Immature natural killer cell (primary cell): ENCODE data around the gene AUTS2. TPM values are rescaled to one million over a fixed set of nuclear protein-coding genes. Genes with fewer than 3 reads are reported as not detected.

Source experiments
- DNase-seq, 3 donors: peaks; one replicate each; pipeline ENCODE4 v3.0.0; 2022; ENCODE audit warnings: mixed read lengths in 1 of 3
- H3K27ac Mint-ChIP-seq, 6 donors: one replicate each; pipeline ENCODE4 v1.8.0; 2020; ENCODE audit warnings: mixed read lengths in 6 of 6, mild to moderate bottlenecking in 5 of 6, inconsistent platforms in 4 of 6, moderate library complexity in 3 of 6
- H3K27me3 Mint-ChIP-seq, 3 donors: one replicate each; pipeline ENCODE4 v1.8.0; 2020 to 2021; ENCODE audit warnings: low read depth in 3 of 3, mild to moderate bottlenecking in 3 of 3, mixed read lengths in 3 of 3, moderate library complexity in 3 of 3, inconsistent platforms in 1 of 3
- H3K36me3 Mint-ChIP-seq, 3 donors: one replicate each; pipeline ENCODE4 v1.8.0; 2020; ENCODE audit warnings: mixed read lengths in 3 of 3, inconsistent platforms in 2 of 3, mild to moderate bottlenecking in 2 of 3
- H3K4me1 Mint-ChIP-seq, 2 donors: one replicate each; pipeline ENCODE4 v1.8.0; 2020; ENCODE audit warnings: inconsistent platforms in 2 of 2, mild to moderate bottlenecking in 2 of 2, mixed read lengths in 2 of 2, moderate library complexity in 1 of 2
- H3K4me3 Mint-ChIP-seq, 5 donors: one replicate each; pipeline ENCODE4 v1.8.0; 2020; ENCODE audit warnings: mild to moderate bottlenecking in 5 of 5, mixed read lengths in 5 of 5, inconsistent platforms in 3 of 5, moderate library complexity in 3 of 5
- H3K9me3 Mint-ChIP-seq, 6 donors: one replicate each; pipeline ENCODE4 v1.8.0; 2020; ENCODE audit warnings: mild to moderate bottlenecking in 6 of 6, mixed read lengths in 6 of 6, inconsistent platforms in 4 of 6, moderate library complexity in 3 of 6
- polyA plus RNA-seq, 3 donors: library from polyadenylated mRNA; unstranded; fragments of 300-500 nt; fragmentation: Illumina TruSeq; gene quantifications; one replicate each; pipeline ENCODE4 v1.2.3, GENCODE V29; 2021

The AUTS2 gene
- polyA plus RNA-seq, 3 donors from 2014 or later: 1.9 to 17.6 (median 8.0) TPM

DNA sequence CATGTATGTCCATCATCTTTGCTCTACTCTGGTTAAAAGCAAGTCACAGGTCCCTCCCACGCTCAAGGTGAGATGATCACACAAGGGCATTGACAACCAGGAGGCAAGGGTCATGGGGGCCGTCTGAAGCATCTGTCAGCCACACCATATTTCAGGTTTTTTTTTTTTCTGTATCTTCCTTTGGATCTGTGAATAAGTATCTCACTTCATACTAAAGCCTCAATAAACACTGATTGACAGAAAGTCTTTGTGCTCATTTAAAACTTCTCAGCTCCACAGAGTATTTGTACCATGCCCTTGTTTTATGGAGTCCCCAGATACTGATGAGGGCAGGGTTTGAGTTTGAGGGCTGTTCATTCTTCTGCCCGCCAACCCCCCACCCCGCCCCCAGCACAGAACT is 45.0 kb downstream of the AUTS2 start:
- no peak overlapping the region for H3K27ac Mint-ChIP-seq
- H3K4me3 Mint-ChIP-seq: no peak overlapping the region
- DNase-seq: no peak
- peaks cover 0 to 6% of the 10 kb centered on the region in 2 donors for H3K4me1 Mint-ChIP-seq
- H3K36me3 Mint-ChIP-seq: peaks cover 0 to 3% (median 0%) of the 10 kb centered on the region in 3 donors
- peaks cover 0 to 5% (median 3%) of the 10 kb centered on the region in 3 donors for H3K27me3 Mint-ChIP-seq
- H3K9me3 Mint-ChIP-seq: no peaks in the 10 kb centered on the region

DNA sequence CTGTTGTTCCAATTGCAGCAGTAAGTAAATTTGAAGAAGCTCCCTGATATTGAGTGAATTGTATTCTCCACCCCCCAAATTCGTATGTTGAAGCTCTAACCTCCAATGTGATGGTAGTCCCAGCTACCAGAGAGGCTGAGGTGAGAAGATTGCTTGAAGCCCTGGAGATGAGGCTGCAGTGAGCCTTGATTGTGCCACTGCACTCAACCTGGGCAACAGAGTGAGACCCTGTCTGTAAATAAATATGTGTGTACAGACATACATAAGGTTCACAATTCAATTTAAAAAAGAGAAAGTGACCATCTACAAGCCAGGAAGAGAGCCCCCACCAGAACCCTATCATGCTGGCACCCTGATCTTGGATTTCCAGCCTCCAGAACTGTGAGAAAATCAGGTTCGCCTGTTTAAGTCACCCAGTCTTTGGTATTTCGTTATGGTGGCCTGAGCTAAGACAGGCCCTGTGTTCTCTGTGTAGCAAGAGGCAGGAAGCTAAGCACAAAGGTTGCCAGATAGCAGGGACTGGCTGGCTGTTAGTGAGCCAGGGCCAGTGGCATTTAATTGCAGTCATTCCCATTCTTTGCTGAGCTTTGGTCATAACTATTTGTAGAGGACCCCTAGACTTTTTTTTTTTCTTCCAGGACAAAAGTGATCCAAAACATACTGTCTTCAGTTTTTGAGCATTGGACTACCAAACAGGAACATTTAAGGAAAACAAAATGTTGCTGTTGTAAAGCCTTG is 45.6 kb downstream of the AUTS2 start:
- Mint-ChIP-seq H3K9me3 (no peaks in the 10 kb centered on the region), H3K36me3 (no peaks in the 10 kb centered on the region), H3K27me3 (peaks cover 0 to 5% (median 3%) of the 10 kb centered on the region in 3 donors), H3K27ac (no peak overlapping the region), H3K4me3 (no peak overlapping the region), H3K4me1 (peaks cover 0 to 6% of the 10 kb centered on the region in 2 donors)
- DNase-seq: no peak

DNA sequence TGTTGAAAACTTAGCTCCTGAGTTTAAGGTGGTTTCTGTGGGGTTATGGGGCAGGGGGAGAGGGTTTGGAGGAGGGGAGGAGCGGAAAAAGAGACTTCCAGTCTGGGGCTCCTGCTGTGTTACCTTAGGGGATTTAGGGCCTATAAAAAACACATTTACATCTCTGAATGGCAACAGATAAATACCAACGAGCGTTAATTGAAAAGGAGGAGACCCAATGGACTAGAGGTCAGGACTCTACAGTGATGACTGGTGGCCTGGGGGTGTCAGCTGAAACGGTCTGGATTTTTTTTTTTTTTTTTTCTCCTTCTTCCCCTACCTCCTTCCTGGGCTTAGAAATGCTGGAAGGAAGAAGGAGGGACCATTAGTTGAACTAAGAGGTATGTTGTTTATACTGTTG is 47.4 kb downstream of the AUTS2 start:
- no peaks in the 10 kb centered on the region for H3K9me3 Mint-ChIP-seq
- H3K27me3 Mint-ChIP-seq: peaks cover 0 to 5% (median 3%) of the 10 kb centered on the region in 3 donors
- no peak overlapping the region for H3K4me3 Mint-ChIP-seq
- no peaks in the 10 kb centered on the region for H3K36me3 Mint-ChIP-seq
- H3K27ac Mint-ChIP-seq: no peak overlapping the region
- DNase-seq: no peak
- peaks cover 7 to 12% of the 10 kb centered on the region in 2 donors for H3K4me1 Mint-ChIP-seq

DNA sequence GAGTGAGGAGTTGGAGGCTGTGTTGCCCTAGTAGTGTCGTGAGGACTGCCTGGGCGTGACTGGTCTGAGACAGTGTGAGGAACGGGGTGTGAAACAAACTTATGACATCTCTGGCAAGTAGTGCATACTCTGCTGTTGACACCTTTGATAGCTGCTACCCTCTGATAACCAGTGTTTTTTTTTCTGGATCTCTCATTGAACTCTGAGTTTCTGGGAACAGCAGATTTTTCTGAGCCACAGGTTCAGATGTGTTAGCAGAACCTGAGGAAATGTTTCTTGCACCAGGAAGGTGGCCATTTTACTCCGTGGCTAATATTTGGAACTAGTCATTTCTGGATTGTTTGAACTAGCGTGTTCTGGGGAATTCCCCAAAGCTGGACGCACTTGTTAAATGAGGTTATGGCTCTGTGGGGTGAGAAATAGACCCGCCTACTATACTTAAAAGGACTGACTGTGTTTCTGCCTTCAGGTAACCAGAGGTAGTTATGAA is 52.9 kb downstream of the AUTS2 start:
- H3K4me3 Mint-ChIP-seq: peak overlapping the region; percentile 53 to 75 (median 59)

DNA sequence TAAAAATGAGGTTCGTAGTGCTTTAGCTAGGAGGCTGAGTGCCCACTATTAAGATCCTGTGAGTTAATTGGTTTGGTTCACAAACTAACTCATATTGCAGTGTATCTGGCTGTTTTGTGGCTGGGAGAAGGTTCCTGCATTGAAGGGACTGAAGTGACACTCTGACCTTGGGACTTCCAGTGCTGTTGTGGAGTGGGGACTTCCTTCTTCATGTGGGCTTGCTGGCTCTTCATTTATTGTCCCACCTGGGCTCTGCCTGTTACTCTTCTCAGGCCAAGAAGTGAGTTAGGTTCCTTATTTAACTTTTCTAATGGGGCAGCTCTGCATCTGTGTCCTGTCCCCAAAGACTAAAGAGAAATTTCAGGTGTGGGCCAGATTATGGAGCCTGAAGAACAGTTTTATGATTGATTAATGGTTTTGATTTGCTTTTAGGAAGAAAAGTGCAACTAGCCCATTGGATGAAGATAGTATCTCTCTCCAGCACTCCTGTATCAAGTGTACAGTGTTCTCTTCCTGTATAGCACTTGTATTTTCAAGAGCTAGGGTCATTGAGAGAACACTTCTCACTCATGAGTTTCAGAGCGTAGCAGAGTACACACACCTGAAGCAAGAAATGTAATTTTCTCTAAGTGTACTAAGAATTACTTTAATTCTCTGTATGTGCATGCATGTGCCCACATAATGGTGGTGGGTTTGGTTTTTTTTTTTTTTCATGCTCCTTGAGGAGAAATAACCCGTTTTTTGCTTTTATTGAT is 54.8 kb downstream of the AUTS2 start:
- Mint-ChIP-seq H3K36me3 (no peaks in the 10 kb centered on the region), H3K9me3 (no peaks in the 10 kb centered on the region), H3K4me1 (peaks cover 40 to 44% of the 10 kb centered on the region in 2 donors), H3K4me3 (no peak overlapping the region), H3K27ac (peak overlapping the region in 4 of 6 donors; percentile 5 to 80 (median 40)), H3K27me3 (no peaks in the 10 kb centered on the region)
- no peak for DNase-seq

More for the DNA sequence above, 52.9 kb downstream of the AUTS2 start:
- H3K9me3 Mint-ChIP-seq: no peaks in the 10 kb centered on the region
- peak; percentile 56 to 62 (median 60) for DNase-seq
- peaks cover 42 to 44% of the 10 kb centered on the region in 2 donors for H3K4me1 Mint-ChIP-seq
- peaks cover 0 to 5% (median 3%) of the 10 kb centered on the region in 3 donors for H3K27me3 Mint-ChIP-seq
- no peaks in the 10 kb centered on the region for H3K36me3 Mint-ChIP-seq
- peak overlapping the region; percentile 80 to 93 (median 86) for H3K27ac Mint-ChIP-seq

DNA sequence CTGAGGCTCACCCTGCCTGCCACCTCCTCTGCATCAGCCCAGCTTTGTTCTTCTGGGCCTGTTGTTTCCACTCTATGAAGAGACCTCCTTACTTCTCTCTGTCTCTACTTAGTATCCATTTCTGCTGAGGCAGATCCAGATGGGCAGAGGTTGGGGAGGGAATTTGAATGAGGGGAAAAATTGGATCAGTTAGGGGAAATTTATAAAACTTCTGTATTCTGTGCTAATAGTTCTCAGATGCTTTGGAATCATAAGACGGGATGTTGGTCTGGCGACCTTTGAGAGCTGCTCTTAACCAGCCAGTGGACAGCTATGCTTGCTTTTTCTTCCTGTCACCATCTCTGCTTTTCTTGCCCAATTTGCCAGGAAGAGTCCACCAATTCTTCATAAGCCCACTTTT is 55.5 kb downstream of the AUTS2 start:
- Mint-ChIP-seq H3K27ac (peak overlapping the region in 3 of 6 donors; percentile 37 to 81 (median 41)), H3K9me3 (no peaks in the 10 kb centered on the region), H3K4me3 (no peak overlapping the region), H3K36me3 (no peaks in the 10 kb centered on the region), H3K4me1 (peaks cover 40 to 44% of the 10 kb centered on the region in 2 donors), H3K27me3 (no peaks in the 10 kb centered on the region)
- DNase-seq: no peak

DNA sequence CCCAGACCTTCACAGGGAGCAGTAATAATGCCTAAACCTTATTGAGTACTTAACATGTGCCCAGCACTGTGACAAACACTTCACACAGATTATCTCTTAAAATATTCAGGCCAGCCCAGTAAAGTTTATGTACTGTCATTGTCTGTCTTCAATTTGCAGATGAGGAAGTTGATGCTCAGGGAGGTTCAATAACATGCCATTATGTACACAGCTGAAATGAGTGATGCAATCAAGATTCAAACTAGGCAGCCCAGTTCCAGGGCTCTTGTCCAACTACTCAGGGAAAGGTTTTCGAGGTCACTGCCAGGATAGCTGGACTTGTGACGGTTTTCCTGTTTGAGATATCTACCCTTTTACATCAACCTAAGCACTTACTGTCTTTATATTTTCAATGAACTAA is 56.1 kb downstream of the AUTS2 start:
- DNase-seq: no peak
- peaks cover 40 to 44% of the 10 kb centered on the region in 2 donors for H3K4me1 Mint-ChIP-seq
- H3K4me3 Mint-ChIP-seq: no peak overlapping the region
- peak overlapping the region in 3 of 6 donors; percentile 19 to 81 (median 41) for H3K27ac Mint-ChIP-seq
- no peaks in the 10 kb centered on the region for H3K9me3 Mint-ChIP-seq
- H3K27me3 Mint-ChIP-seq: no peaks in the 10 kb centered on the region
- H3K36me3 Mint-ChIP-seq: no peaks in the 10 kb centered on the region

DNA sequence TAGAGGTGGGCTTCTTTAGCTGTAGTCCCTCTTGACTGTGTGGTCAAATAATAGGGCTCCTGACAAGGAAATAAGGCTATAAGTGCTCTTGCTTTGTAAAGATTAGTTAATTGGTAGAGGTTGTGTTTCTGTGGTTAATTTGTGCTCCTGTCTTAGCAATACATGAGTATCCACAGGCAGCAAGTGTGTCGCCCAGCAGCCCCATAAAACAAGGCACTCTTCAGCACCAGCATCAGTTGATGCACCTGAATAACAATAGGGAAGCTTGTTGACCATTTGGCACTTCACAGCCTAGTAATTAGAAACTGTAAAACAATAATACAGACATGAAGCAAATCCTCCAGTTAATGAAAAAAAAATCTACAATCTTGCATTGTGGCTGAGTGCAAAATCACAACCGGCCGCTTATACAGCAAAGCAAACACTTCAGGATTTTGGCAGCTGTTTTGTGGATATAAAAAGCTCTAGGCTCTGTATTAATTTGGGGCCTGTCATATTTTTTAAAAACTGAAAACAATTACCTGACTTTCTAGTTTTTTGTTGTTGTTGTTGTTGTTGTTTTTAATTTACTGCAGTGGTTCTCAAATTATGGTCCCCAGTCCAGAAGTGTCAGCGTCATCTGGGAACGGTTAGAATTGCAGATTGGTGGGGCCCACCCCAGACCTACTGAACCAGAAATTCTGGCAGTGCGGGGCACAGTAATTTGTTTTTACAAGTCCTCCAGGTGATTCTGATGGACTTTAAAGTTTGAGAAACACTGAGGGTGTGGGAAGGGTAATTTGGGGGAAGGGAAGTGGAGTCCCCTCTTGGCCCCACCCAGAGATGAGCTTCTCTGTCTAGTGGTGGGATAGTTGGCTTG is 56.8 kb downstream of the AUTS2 start:
- Mint-ChIP-seq H3K36me3 (no peaks in the 10 kb centered on the region), H3K27ac (peak overlapping the region in 1 of 6 donors; percentile 41), H3K9me3 (no peaks in the 10 kb centered on the region)

DNA sequence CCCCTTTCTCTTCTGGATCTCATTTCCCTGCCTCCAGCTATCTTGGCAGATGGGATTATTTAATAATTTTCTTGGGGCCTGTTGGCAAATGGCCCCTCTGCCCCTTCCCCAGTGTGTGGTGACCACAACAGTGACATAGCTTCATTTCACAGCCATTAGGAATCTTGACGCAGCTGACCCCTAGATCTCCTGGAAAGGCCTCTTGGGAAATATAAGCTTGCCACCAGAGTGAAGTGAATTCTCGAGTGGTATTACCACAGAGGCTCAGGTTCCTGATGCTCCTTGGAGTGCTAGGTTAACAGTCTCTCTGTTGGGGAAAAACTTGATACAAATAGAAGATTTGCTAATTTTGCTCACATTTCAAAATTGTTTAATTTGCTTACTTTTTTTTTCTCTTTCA is 57.8 kb downstream of the AUTS2 start:
- Mint-ChIP-seq H3K27me3 (peaks cover 0 to 3% (median 2%) of the 10 kb centered on the region in 3 donors), H3K36me3 (no peaks in the 10 kb centered on the region), H3K4me3 (no peak overlapping the region), H3K4me1 (peaks cover 30 to 33% of the 10 kb centered on the region in 2 donors), H3K9me3 (no peaks in the 10 kb centered on the region), H3K27ac (no peak overlapping the region)
- DNase-seq: no peak

More for the DNA sequence above, 56.8 kb downstream of the AUTS2 start:
- H3K4me3 Mint-ChIP-seq: no peak overlapping the region
- H3K4me1 Mint-ChIP-seq: peaks cover 38 to 43% of the 10 kb centered on the region in 2 donors
- no peak for DNase-seq
- peaks cover 0 to 2% (median 0%) of the 10 kb centered on the region in 3 donors for H3K27me3 Mint-ChIP-seq

DNA sequence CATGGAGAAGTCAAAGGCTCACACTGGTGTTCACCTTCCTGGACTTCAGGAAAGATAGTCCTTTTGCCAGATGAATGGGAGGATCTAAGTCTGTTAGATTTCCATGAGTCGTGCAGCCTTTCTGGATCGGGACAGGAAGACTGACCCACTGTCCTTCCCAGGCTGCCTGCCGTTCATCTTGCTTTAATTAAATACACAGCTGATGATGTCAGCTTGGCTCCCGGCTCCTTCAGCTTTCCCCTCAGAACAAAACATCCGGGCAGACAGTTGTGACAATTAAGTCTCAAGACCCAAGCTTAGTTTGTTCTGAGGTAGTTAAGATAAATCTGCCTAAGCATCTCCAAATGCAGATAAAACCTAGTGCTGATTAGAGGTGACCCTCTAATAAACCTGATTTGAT is 58.6 kb downstream of the AUTS2 start:
- Mint-ChIP-seq H3K36me3 (no peaks in the 10 kb centered on the region), H3K9me3 (no peaks in the 10 kb centered on the region), H3K4me1 (peaks cover 22 to 25% of the 10 kb centered on the region in 2 donors), H3K27me3 (peaks cover 0 to 3% (median 2%) of the 10 kb centered on the region in 3 donors), H3K4me3 (no peak overlapping the region), H3K27ac (no peak overlapping the region)
- no peak for DNase-seq

DNA sequence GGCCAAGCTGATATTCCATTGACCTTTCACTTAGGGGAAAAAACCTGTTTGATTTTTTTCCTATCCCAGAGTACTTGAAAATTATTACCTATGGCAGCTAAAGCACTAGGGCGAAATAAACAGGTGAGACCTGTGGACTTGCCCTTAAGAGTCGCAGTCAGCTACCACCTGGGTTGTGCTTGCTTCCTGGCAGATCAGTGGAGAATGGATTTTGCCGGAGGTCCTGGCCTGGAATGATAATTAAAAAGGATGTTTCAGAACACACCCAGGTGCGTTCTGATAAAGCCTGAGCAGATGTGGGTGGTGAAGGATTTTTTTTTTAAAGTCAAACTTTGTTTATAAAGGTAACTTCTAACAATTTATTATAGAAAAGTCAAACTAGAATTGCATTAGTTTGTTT is 59.1 kb downstream of the AUTS2 start:
- no peaks in the 10 kb centered on the region for H3K9me3 Mint-ChIP-seq
- no peaks in the 10 kb centered on the region for H3K36me3 Mint-ChIP-seq
- DNase-seq: no peak
- H3K27ac Mint-ChIP-seq: no peak overlapping the region
- H3K27me3 Mint-ChIP-seq: peaks cover 0 to 6% (median 2%) of the 10 kb centered on the region in 3 donors
- peaks cover 18 to 21% of the 10 kb centered on the region in 2 donors for H3K4me1 Mint-ChIP-seq
- no peak overlapping the region for H3K4me3 Mint-ChIP-seq

DNA sequence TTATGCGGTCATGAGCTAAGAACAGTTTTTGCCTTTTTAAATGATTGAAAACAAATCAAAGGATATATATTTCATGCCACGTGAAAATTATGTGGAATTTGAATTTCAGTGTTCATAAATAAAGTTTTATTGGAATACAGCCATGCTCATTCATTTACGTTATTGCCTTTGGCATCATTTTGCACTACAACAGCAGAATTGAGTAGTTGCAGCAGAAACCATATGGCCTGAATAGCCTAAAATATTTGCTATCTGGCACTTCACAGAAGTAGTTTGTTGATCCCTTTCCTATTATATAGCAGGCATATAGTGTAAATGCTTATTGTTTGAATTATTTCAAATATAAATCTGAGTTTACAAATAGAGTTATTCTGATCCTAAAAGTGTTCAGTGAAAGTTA is 59.7 kb downstream of the AUTS2 start:
- Mint-ChIP-seq H3K9me3 (no peaks in the 10 kb centered on the region), H3K36me3 (no peaks in the 10 kb centered on the region), H3K27me3 (peaks cover 0 to 6% (median 2%) of the 10 kb centered on the region in 3 donors), H3K27ac (no peak overlapping the region), H3K4me1 (peaks cover 12 to 15% of the 10 kb centered on the region in 2 donors), H3K4me3 (no peak overlapping the region)
- DNase-seq: no peak

DNA sequence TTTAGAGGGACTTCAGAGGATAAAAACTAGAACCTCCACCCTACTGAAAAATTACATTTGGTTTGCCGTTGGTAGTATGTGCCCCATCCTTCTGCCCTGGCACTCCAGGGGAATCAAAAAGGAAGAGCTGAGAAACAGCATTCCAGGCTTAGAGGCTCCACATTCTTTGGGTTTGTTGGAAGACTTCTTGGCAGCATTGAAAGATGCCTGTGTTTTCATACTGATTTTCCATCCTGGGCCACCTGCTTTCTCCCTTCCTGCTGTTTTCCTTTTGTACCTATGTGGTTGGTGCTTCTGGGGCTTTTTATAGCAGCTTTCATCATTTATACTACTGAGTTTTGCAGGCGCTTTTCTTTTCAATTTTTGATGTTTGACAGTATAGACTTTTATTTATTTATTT is 61.7 kb downstream of the AUTS2 start:
- Mint-ChIP-seq H3K9me3 (no peaks in the 10 kb centered on the region), H3K4me3 (no peak overlapping the region), H3K27ac (no peak overlapping the region), H3K4me1 (peaks cover 12 to 21% of the 10 kb centered on the region in 2 donors), H3K36me3 (no peaks in the 10 kb centered on the region), H3K27me3 (peaks cover 0 to 6% (median 4%) of the 10 kb centered on the region in 3 donors)
- no peak for DNase-seq
